Cardiac fibroblast (primary cell): Measurements from ENCODE around the gene NUCKS1.

Experiments used
- DNase-seq, 2 donors: peaks; one replicate each; pipeline versions ENCODE4 v3.0.0 to v3.0.0-alpha.2; 2010; ENCODE audit warnings: low read depth in 2 of 2
- H3K4me3 ChIP-seq, 2 donors: replicated peaks in 1 of 2; 1 replicate in 1 of 2; 2 replicates in 1 of 2; pipeline ENCODE4 v1.5.1; 2011; ENCODE audit warnings: low read depth in 2 of 2, low read length in 2 of 2, mild to moderate bottlenecking in 2 of 2, moderate library complexity in 1 of 2
- CTCF ChIP-seq: IDR thresholded peaks from one replicate; pipeline ENCODE4 v1.5.1; 2011; ENCODE audit warnings: low read depth, mild to moderate bottlenecking, low read length, inconsistent platforms

The NUCKS1 gene

DNA sequence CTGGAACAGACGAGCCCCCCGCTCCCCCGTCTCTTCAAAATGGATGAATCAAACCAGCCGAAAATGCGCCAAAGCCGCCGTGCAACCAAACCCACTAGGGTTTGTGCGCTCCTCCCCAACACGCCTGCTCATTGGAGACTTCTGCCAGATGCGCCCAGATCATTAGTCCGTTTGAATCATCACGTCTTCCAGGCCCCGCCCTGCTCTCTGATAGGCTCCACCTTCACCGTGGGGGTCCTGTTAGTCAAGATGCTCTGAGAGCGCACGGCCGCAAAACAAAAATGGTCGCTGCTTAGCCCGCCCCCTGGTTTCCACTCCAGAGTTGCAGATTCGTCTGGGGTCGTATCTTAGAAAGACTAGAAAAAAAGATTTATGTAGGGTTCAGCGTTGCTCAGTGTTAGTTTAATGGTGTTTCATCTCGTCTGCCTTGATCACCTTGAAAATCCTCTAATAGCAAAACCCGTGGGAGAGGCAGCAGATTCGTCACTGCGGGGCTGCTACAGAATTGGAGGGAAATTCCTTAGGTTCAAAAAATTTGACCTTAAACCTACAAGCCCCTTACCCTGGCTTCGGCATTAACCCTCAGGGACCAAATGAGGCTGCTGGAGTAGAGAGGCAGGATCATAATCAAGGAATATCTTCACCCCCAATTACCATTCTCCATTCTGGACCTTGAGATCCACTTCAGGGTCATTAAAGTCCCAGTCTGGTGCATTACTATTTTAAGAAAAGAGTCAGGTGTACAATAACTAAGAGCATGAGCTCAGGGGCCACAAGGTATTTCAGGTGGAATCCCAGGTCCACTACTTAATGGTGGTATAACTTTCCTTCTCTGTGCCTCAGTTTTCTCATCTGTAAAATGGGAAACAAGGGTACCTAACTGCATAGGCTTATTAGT, at the start of gene NUCKS1:
Gene NUCKS1, minus strand, starts transcription at position 45 of the 898 bp plus-strand sequence. CDS start 209 bp downstream, outside the sequence.
- peak; percentile 15 for TF ChIP-seq CTCF
- DNase-seq, result peak; percentile 100
- H3K4me3 ChIP-seq, result peak within 1 kb of the TSS; percentile 74 to 80

GRCh38 chr1:205798577-205798976, 48.6 kb upstream of the NUCKS1 start:
- no peak for TF ChIP-seq CTCF
- no peak for DNase-seq
- H3K4me3 ChIP-seq, result no peak overlapping the region

GRCh38 chr1:205797168-205797567, 47.2 kb upstream of the NUCKS1 start:
- TF ChIP-seq CTCF, result no peak
- DNase-seq, result no peak

GRCh38 chr1:205794011-205794730, 44.2 kb upstream of the NUCKS1 start:
- TF ChIP-seq CTCF, result no peak
- DNase-seq, result no peak
- no peak overlapping the region for H3K4me3 ChIP-seq

More at GRCh38 chr1:205797168-205797567, 47.2 kb upstream of the NUCKS1 start:
- no peak overlapping the region for H3K4me3 ChIP-seq

DNA sequence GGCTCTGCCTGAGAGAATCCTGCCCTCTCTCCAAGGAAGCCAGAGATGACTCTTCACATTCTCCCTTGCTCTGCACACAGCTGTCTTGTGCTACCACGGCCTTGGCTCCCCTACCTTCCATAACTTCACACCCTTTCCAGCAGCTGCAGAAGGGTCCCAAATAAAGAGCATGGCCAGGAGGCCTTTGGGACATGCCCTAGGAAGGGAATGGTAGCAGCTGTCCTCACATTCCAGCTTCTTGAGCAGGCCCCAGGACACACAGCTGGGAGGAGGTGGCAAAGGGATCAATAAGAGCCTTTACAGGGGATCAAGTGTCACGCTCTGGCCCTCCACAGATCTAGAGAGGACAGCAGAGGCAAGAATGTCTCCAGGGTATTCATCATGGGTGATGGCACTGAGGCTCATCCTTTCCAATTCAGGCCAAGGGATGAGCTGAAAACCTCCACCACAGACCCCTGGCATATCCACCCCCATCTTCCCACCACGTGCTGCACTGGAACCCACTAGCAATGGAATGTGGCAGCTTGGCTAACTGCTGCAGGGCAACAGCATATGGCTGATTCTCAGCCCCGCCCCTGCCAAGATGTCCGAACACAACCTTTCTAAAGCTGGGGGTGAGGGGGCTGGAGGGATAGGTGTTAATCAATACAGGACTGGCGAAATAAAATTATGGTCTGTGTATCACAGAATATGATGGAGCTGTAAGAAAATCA, 43.1 kb upstream of the NUCKS1 start:
- H3K4me3 ChIP-seq, result no peak overlapping the region
- no peak for TF ChIP-seq CTCF
- DNase-seq, result no peak

- DNase-seq, result no peak
- TF ChIP-seq CTCF, result no peak
- no peak overlapping the region for H3K4me3 ChIP-seq
These were observed 42.5 kb upstream of the NUCKS1 start for GRCh38 chr1:205792481-205792881.
